IPS-18c (cell line): ENCODE data around the gene BMP4.
A peak's percentile ranks its signal among the peaks of the same experiment; 100 is the strongest.

Experiments
- H3K4me3 ChIP-seq: 2 replicates; pipeline ENCODE4 v1.7.0; 2013; ENCODE audit warnings: low read depth, mild to moderate bottlenecking, low read length, moderate library complexity; ENCODE audit not compliant: insufficient read depth
- H3K9me3 ChIP-seq: one replicate; pipeline ENCODE4 v1.6.1; 2013; ENCODE audit warnings: mild to moderate bottlenecking, low read length, moderate library complexity; ENCODE audit not compliant: control insufficient read depth, insufficient read depth

BMP4 gene

DNA sequence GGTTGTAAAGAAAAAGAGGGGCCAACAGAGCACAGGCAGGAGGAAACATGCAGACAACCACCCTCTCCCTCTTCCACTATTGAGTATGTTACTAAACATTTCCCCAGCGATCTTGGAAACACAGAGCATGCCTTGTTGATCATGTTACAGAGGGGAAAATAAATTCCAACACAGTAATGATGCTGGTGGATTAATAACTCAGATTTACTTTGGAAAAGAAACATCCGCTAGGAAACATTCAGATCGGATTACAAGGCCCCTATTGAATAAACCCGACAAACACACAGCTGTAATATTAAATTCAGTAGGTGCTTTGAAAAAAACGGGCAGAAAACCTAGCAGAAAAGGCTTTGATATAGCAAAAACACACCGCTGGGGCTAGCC is 5.4 kb downstream of the BMP4 start:
- H3K9me3 ChIP-seq: no peaks in the 10 kb centered on the region
- peak overlapping the region; percentile 78; the same call in 1 of the 2 replicates for H3K4me3 ChIP-seq

- H3K9me3 ChIP-seq: no peaks in the 10 kb centered on the region
These were observed 6.4 kb downstream of the BMP4 start for GRCh38 chr14:53950031-53950793.

GRCh38 chr14:53949201-53949600 is 7.4 kb downstream of the BMP4 start:
- no peak overlapping the region for H3K4me3 ChIP-seq

More at GRCh38 chr14:53950031-53950793, 6.4 kb downstream of the BMP4 start:
- H3K4me3 ChIP-seq: no peak overlapping the region

GRCh38 chr14:53948205-53948884 is 8.3 kb downstream of the BMP4 start:
- Histone ChIP-seq H3K9me3 (no peaks in the 10 kb centered on the region), H3K4me3 (no peak overlapping the region)

More at GRCh38 chr14:53949201-53949600, 7.4 kb downstream of the BMP4 start:
- H3K9me3 ChIP-seq: no peaks in the 10 kb centered on the region

GRCh38 chr14:53947452-53948204 is 9.0 kb downstream of the BMP4 start:
- H3K9me3 ChIP-seq: no peaks in the 10 kb centered on the region
- no peak overlapping the region for H3K4me3 ChIP-seq

GRCh38 chr14:53947094-53947445 is 9.6 kb downstream of the BMP4 start:
- Histone ChIP-seq H3K9me3 (no peaks in the 10 kb centered on the region), H3K4me3 (peak overlapping the region; percentile 51; the same call in 1 of the 2 replicates)

DNA sequence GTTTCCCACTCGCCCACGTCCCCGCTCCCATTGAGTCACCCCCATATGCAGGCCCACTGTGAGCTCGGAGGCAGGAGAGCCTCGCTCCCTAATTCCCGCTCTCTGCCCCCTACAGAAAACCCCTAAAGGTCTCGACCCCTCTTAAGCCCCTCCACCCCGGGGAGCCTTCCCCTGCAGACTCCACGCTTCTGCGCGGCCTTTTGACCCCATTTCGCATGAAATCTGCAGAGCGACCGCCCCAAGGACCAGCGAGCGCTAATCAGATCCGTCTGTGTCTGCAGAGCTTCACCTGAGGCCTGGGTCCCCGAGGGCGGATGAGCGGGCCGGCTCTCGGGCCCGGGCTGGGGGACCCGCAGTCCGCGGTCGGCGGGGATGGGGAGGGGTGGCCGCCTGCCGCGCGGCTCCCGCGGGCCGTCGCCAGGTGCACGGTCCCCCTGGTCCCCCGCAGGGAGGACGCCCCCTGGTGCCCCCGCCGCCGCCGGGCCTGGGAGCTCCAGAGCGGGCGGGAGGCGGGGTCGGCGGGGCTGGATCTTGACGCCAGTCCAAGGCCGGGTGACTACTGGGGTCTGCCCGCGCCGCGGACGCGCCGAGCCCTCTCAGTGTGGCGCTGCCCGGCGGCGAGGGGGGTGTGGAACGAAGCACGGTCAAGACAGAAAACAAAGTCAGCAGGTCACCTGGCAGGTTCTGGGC is 10.1 kb downstream of the BMP4 start:
- H3K4me3 ChIP-seq: peak overlapping the region; percentile 51

DNA sequence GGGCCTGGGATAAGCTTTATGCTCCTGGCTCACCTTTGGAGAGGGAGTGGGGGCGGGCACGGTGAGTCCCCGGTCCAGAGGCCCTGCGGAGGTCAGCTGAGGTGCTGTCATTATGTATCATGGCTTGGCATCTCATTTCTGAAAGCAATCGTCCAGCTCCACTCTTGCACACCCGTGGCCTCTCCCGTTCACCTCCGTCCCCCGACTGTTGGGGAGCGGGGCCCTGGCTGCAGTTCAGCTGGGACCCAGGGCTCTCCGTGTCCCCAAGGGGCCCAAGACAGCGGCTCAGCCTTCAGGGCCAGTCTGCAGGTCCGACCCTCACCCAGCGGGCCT is 10.6 kb downstream of the BMP4 start:
- H3K9me3 ChIP-seq: no peaks in the 10 kb centered on the region
- peak overlapping the region; percentile 51 for H3K4me3 ChIP-seq

More for the DNA sequence above, 10.1 kb downstream of the BMP4 start:
- H3K9me3 ChIP-seq: no peaks in the 10 kb centered on the region

- H3K4me3 ChIP-seq: no peak overlapping the region
- no peaks in the 10 kb centered on the region for H3K9me3 ChIP-seq
These were observed 12.9 kb downstream of the BMP4 start for GRCh38 chr14:53943751-53944083.

DNA sequence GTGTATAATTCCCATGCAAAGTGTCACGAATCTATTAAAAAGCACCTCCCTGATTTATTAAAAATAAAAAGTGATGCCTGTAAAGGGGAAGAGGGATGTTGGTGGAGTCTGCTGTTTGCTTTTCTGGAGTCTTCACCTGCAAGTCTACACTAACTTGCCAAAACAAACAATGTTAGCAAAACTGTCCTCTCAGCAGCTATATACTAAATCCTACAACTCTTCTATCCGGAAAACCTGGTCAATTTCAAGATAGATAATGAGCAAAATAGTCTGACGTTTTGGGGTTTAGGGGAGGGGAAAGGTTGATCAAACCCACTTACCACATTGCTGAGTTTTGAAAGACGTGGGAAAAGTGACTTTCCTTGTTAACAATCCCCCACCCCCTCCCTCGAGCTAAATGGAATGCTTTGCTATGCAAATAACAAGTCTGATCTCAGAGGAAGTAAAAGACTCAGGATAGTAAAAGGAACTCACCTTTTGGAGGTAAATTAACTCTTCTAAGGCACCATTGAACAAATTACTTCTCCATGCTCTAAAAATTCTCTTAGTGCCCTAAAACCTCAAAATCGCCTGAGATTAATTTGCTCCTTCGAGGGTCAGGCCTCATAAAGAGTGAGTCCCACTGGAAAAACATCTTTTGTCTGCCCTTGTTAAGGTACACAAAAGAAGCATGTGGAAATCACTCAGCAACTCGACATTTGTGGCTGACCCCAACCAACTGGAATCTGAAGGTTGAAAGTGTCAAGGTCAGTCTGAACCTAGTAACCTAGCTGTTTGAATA is 13.5 kb downstream of the BMP4 start:
- H3K9me3 ChIP-seq: no peaks in the 10 kb centered on the region
- H3K4me3 ChIP-seq: no peak overlapping the region

GRCh38 chr14:53938136-53938837 is 18.3 kb downstream of the BMP4 start:
- Histone ChIP-seq H3K9me3 (no peaks in the 10 kb centered on the region), H3K4me3 (no peak overlapping the region)

GRCh38 chr14:53934778-53935414 is 21.7 kb downstream of the BMP4 start:
- no peaks in the 10 kb centered on the region for H3K9me3 ChIP-seq
- H3K4me3 ChIP-seq: no peak overlapping the region

DNA sequence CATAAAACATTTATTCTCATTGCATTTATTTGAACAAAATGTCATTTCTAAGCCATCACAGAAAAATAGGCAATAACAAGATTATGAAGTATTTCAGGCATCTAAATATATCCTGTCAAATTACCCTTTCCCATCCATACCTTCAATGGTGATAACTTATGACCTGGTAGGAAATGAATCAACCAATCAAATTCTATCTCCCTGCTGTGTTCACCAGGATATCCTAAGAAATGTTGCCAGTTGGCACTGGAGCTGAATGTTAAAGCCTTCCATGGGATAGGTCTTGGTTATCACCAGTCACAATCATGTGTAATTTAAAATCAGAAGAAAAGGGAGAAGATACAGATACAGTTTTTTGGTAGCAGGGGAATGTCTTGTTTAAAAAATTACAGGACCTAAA is 23.7 kb downstream of the BMP4 start:
- no peaks in the 10 kb centered on the region for H3K9me3 ChIP-seq
- H3K4me3 ChIP-seq: no peak overlapping the region

GRCh38 chr14:53929871-53930715 is 26.5 kb downstream of the BMP4 start:
- no peaks in the 10 kb centered on the region for H3K9me3 ChIP-seq
- no peak overlapping the region for H3K4me3 ChIP-seq

DNA sequence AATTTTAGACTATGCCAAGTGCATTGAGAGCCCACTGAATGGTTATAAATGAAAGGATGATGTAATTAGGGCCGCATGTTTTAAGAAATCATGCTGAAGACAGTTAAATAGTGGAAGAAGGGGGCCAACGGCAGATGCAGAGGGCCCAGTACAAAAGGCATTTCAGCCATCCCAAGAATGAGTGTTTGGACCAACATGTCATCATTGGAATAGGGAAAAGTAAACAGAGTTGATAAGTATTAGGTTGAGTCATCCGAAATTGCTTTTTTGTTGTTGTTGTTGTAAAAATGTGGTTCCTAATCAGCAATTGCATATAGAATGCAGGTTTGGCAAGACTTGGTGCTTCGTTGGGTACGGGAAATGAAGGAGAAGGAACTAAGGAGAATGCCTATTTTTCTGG is 29.5 kb downstream of the BMP4 start:
- Histone ChIP-seq H3K9me3 (no peaks in the 10 kb centered on the region), H3K4me3 (no peak overlapping the region)
